GM12878 (cell line): ENCODE data around the gene CSRP3.

Experiments
- POLR2A ChIP-seq: IDR thresholded peaks from 2 replicates; pipeline ENCODE4 v1.6.1; 2011; ENCODE audit warnings: low read depth, mild to moderate bottlenecking, low read length
- SIX5 ChIP-seq: IDR thresholded peaks from 2 replicates; pipeline ENCODE4 v1.6.1; 2011; ENCODE audit warnings: mild to moderate bottlenecking, low read depth, low read length, moderate library complexity; ENCODE audit not compliant: severe bottlenecking

DNA sequence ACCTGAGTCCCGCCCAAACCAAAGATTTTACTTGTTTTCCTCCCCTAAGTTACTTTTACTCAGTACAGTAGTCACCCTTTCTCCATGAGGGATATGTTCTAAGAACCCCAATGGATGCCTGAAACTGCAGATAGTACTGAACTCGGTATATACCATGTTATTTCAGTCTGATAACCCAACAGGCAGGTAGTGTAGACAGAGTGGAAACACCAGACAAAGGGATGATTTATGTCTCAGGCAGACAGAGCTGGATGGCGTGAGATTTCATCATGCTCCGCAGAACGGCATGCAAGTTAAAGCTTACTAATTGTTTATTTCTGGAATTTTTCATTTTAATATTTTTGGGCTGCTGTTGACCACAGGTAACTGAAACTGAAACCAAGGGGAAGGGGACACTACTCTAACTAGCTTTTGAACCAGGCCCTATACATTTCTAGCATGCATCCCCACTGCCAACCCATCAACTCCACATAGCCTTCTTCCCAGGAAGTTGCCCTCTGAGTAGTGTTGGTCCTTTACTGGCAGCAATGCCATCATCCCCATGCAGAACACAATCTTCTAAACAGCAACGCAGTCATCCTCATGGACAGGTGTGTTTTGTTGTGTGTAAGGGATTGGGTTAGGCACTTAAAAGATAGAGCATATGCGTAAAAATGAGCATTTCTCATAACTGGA is 27.7 kb downstream of the CSRP3 start:
- no peak for TF ChIP-seq SIX5
- TF ChIP-seq POLR2A: no peak
